ENCODE measurements around the gene USP9X. TPM values are rescaled to one million over a fixed set of nuclear protein-coding genes. Genes with fewer than 3 reads are reported as not detected.
"Not testable (repeated sequence)": the region's sequence is repeated elsewhere in the genome, so short reads cannot be mapped to it uniquely, and the experiment has no call there.

USP9X gene
- total RNA-seq, 5 donors from 2014 or later (not counting 1 experiment from before 2014, with no cell fraction given) = 51.7 to 84.2 (median 62.7) TPM

DNA sequence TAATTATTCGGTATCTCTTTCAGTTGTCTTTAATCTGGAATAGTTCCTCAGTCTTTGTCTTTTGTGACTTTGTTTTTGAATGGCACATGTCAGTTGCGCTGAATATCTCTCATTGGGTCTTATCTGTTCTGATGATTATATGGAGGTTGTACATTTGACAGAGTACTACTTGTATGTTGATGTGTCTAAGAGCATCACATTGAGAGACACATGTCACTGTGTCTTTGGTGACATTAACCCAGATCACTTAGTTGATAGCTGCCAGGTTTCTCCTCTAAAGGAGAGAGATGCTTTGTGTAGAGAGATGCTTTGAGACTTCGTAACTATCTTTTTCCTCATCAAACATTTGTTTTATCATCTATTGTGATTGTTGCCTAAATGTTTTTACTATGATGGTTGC is 92.1 kb downstream of the USP9X start:
- Mint-ChIP-seq H3K4me1 (peaks cover 36 to 40% (median 39%) of the 10 kb centered on the region in 3 donors), H3K27me3 (no peaks in the 10 kb centered on the region), H3K9me3 (no peaks in the 10 kb centered on the region), H3K36me3 (peaks cover 24% of the 10 kb centered on the region), H3K27ac (no peak overlapping the region), H3K4me3 (no peak overlapping the region)
- WGBS (ENCODE audit: insufficient coverage) = no CpG with 5 or more reads among the region's 3 CpGs
- no peaks in the 10 kb centered on the region for H3K27me3 ChIP-seq (replicated peaks in 1 of 2; ENCODE audit: control insufficient read depth in 2 of 2, extremely low read depth in 1 of 2, insufficient read depth in 2 of 2, low read length in 1 of 2)
- H3K36me3 ChIP-seq (ENCODE audit: control insufficient read depth in 2 of 2, extremely low read depth in 1 of 2, insufficient read depth in 1 of 2, low read length in 1 of 2) = peaks cover 6 to 8% of the 10 kb centered on the region in 2 donors
- no peaks in the 10 kb centered on the region for H3K9me3 ChIP-seq
- H3K27ac ChIP-seq (ENCODE audit: low read length) = no peak overlapping the region
- ATAC-seq (replicated peaks in 1 of 4) (no peak), DNase-seq (no peak)
- H3K4me1 ChIP-seq (ENCODE audit: control insufficient read depth in 1 of 2, extremely low read depth in 1 of 2, insufficient read depth in 2 of 2, low read length in 2 of 2) = peaks cover 4% of the 10 kb centered on the region in 2 experiments
- no peak overlapping the region for H3K4me3 ChIP-seq (ENCODE audit: control insufficient read depth in 1 of 2, extremely low read depth in 1 of 2, low read length in 1 of 2)
- CTCF ChIA-PET = interaction anchor here in 1 of 2 donors (0.6 to 0.7 kb wide), 3 partner anchors 77 to 405 kb away, joined by 4 to 6 read pairs (median 5); no protein-coding TSS in a partner anchor
- POLR2A ChIA-PET = interaction anchor here in 1 of 2 donors (0.7 kb wide), 1 partner anchor 1868 kb away, joined by 13 read pairs; no protein-coding TSS in a partner anchor

DNA sequence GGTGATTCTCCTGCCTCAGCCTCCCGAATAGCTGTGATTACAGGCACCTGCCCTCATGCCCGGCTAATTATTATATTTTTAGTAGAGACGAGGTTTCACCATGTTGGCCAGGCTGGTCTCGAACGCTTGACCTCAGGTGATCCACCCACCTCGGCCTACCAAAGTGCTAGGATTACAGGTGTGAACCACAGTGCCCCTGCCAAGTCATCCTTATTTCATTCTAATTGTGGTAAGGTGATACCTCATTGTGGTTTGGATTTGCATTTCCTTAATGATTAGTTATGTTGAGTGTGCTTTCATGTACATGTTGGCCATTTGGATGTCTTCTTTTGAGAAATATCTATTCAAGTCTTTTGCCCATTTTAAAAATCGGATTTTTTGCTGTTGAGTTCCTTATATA is 93.0 kb downstream of the USP9X start:
- Histone ChIP-seq H3K4me3 (ENCODE audit: control insufficient read depth in 1 of 2, extremely low read depth in 1 of 2, low read length in 1 of 2) (no peak overlapping the region), H3K4me1 (ENCODE audit: control insufficient read depth in 1 of 2, extremely low read depth in 1 of 2, insufficient read depth in 2 of 2, low read length in 2 of 2) (peaks cover 4% of the 10 kb centered on the region in 2 experiments), H3K27me3 (replicated peaks in 1 of 2; ENCODE audit: control insufficient read depth in 2 of 2, extremely low read depth in 1 of 2, insufficient read depth in 2 of 2, low read length in 1 of 2) (no peaks in the 10 kb centered on the region), H3K27ac (ENCODE audit: low read length) (no peak overlapping the region), H3K36me3 (ENCODE audit: control insufficient read depth in 2 of 2, extremely low read depth in 1 of 2, insufficient read depth in 1 of 2, low read length in 1 of 2) (peaks cover 3 to 6% of the 10 kb centered on the region in 2 donors), H3K9me3 (no peaks in the 10 kb centered on the region)
- POLR2A ChIA-PET = interaction anchor here in 1 of 2 donors (0.7 to 1.4 kb wide), 2 partner anchors 160 to 1869 kb away, joined by 3 to 13 read pairs; no protein-coding TSS in a partner anchor
- peaks cover 39 to 42% (median 40%) of the 10 kb centered on the region in 3 donors for H3K4me1 Mint-ChIP-seq
- DNase-seq (peak in 2 of 35 experiments; percentile 2 to 31), ATAC-seq (replicated peaks in 1 of 4) (no peak)
- WGBS (ENCODE audit: insufficient coverage) = no CpG with 5 or more reads among the region's 7 CpGs
- H3K27me3 Mint-ChIP-seq = no peaks in the 10 kb centered on the region
- H3K36me3 Mint-ChIP-seq = peaks cover 16% of the 10 kb centered on the region
- H3K27ac Mint-ChIP-seq = peak overlapping the region; percentile 67 to 68
- H3K9me3 Mint-ChIP-seq = no peaks in the 10 kb centered on the region
- H3K4me3 Mint-ChIP-seq = no peak overlapping the region
- CTCF ChIA-PET = interaction anchor here (0.7 kb wide), 2 partner anchors 19 to 329 kb away, joined by 3 to 6 read pairs; no protein-coding TSS in a partner anchor

DNA sequence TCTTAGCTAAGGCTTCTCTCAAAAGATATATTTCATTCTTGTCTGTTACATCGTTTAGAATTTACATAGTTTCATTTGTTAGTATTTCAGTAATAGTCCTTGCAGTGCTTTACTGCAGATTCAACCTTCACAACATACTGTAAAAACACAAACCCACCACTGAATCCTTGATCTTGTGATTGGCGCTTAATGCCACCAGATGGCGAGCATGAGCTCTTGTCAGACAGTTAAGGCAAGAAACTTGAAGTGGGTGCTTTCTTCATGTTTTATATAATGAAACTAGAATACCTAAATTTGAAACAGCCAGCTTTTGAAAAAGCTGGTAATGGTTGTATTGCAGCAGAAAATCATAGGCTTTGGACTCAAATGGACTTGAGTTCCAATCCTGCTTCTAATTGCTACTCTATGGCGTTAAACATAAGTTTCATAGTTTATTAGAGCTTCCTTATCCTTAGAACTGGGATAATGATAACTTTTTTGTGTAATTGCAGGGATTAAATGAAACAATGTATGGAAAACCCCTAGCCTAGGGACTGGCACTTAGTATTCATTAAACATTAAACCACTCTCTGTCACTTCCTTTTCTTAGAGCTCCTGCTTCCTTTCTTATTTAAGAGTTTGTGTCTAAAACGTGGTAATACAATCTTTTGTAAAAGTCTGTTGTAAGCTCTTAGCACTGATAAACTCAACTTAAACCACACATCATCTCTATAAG is 95.1 kb downstream of the USP9X start:
- H3K9me3 ChIP-seq = no peaks in the 10 kb centered on the region
- WGBS (ENCODE audit: insufficient coverage) = no CpG with 5 or more reads among the region's 5 CpGs
- peak overlapping the region; percentile 28 for H3K27ac ChIP-seq (ENCODE audit: low read length)
- H3K4me1 Mint-ChIP-seq = peaks cover 39 to 53% (median 46%) of the 10 kb centered on the region in 3 donors
- H3K27ac Mint-ChIP-seq = peak overlapping the region; percentile 61 to 80
- ChIA-PET POLR2A (interaction anchor here (0.6 to 1.3 kb wide), 8 partner anchors 9 to 529 kb away, joined by 3 to 5 read pairs (median 4); no protein-coding TSS in a partner anchor), CTCF (interaction anchor here (0.6 to 1.8 kb wide), 26 partner anchors 8 to 1622 kb away, joined by 3 to 12 read pairs (median 4); partner anchors contain the start of gene USP9X (in 1 of the 2))
- no peaks in the 10 kb centered on the region for H3K9me3 Mint-ChIP-seq
- H3K27me3 Mint-ChIP-seq = no peaks in the 10 kb centered on the region
- no peak overlapping the region for H3K4me3 ChIP-seq (ENCODE audit: control insufficient read depth in 1 of 2, extremely low read depth in 1 of 2, low read length in 1 of 2)
- peak; percentile 5 to 72 (median 37) for DNase-seq
- ATAC-seq (replicated peaks in 1 of 4) = peak; percentile 66 to 73 (median 68)
- no peak overlapping the region for H3K4me3 Mint-ChIP-seq
- H3K36me3 Mint-ChIP-seq = peaks cover 16% of the 10 kb centered on the region
- no peaks in the 10 kb centered on the region for H3K27me3 ChIP-seq (replicated peaks in 1 of 2; ENCODE audit: control insufficient read depth in 2 of 2, extremely low read depth in 1 of 2, insufficient read depth in 2 of 2, low read length in 1 of 2)
- peaks cover 0 to 10% of the 10 kb centered on the region in 2 donors for H3K36me3 ChIP-seq (ENCODE audit: control insufficient read depth in 2 of 2, extremely low read depth in 1 of 2, insufficient read depth in 1 of 2, low read length in 1 of 2)
- peaks cover 4% of the 10 kb centered on the region in 2 experiments for H3K4me1 ChIP-seq (ENCODE audit: control insufficient read depth in 1 of 2, extremely low read depth in 1 of 2, insufficient read depth in 2 of 2, low read length in 2 of 2)

DNA sequence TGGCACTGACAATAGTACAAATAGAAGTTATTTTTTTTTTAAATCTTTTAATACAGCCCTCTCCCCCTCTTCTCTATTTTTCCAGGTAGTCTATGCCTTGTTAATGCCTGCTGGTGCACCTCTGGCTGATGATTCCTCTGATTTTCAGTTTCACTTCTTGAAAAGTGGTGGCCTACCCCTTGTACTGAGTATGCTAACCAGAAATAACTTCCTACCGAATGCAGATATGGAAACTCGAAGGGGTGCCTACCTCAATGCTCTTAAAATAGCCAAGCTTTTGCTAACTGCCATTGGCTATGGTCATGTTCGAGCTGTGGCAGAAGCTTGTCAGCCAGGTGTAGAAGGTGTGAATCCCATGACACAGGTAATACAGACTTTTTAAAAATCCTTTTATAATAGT is 99.1 kb downstream of the USP9X start:
- POLR2A ChIA-PET = interaction anchor here in 1 of 2 donors (0.5 kb wide), 1 partner anchor 658 kb away, joined by 3 read pairs; no protein-coding TSS in a partner anchor
- Histone ChIP-seq H3K27ac (ENCODE audit: low read length) (no peak overlapping the region), H3K4me1 (ENCODE audit: control insufficient read depth in 1 of 2, extremely low read depth in 1 of 2, insufficient read depth in 2 of 2, low read length in 2 of 2) (peaks cover 0 to 4% of the 10 kb centered on the region in 2 experiments), H3K4me3 (ENCODE audit: control insufficient read depth in 1 of 2, extremely low read depth in 1 of 2, low read length in 1 of 2) (no peak overlapping the region), H3K27me3 (replicated peaks in 1 of 2; ENCODE audit: control insufficient read depth in 2 of 2, extremely low read depth in 1 of 2, insufficient read depth in 2 of 2, low read length in 1 of 2) (no peaks in the 10 kb centered on the region), H3K9me3 (no peaks in the 10 kb centered on the region), H3K36me3 (ENCODE audit: control insufficient read depth in 2 of 2, extremely low read depth in 1 of 2, insufficient read depth in 1 of 2, low read length in 1 of 2) (peaks cover 0 to 21% of the 10 kb centered on the region in 2 donors)
- no CpG with 5 or more reads among the region's 3 CpGs for WGBS (ENCODE audit: insufficient coverage)
- Mint-ChIP-seq H3K4me1 (peaks cover 18 to 35% (median 24%) of the 10 kb centered on the region in 3 donors), H3K36me3 (peaks cover 30% of the 10 kb centered on the region), H3K9me3 (no peaks in the 10 kb centered on the region), H3K4me3 (no peak overlapping the region), H3K27ac (no peak overlapping the region), H3K27me3 (no peaks in the 10 kb centered on the region)
- no peak for DNase-seq
- CTCF ChIA-PET = interaction anchor here (0.6 to 1.0 kb wide), 2 partner anchors 40 to 70 kb away, joined by 3 read pairs; no protein-coding TSS in a partner anchor
- no peak for ATAC-seq (replicated peaks in 1 of 4)

DNA sequence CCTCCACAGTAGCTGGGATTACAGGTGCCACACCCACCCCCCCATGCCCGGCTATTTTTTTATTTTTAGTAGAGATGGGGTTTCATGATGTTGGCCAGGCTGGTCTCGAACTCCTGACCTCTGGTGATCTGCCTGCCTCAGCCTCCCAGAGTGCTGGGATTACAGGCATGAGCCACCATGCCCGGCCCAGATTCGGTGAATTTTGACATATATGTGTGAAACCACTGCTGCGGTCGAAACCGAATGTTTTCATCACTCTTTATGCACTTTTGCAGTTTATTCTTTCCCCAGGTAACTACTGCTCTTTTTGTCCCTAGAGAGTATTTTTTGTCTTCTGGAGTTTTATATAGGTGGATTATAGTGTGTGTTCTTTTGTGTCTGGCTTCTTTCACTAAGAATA is 101.7 kb downstream of the USP9X start:
- H3K27me3 Mint-ChIP-seq = not testable (repeated sequence)

DNA sequence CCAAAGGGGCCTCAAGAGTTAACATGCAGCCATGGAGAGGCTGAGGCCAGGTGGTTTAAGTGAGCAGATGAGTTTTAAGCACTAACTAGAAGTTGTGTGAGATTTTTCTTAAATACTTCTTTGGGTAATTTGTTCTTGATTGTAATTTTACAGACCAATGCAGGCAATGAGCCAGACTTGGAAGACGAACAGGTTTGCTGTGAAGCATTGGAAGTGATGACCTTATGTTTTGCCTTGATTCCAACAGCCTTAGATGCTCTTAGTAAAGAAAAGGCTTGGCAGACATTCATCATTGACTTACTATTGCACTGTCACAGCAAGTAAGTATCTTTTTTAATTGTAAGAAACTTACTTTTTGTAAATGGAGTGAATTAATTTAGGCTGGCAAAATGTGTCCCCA is 103.9 kb downstream of the USP9X start:
- ATAC-seq (replicated peaks in 1 of 4) = no peak
- Mint-ChIP-seq H3K36me3 (peaks cover 48% of the 10 kb centered on the region), H3K27ac (no peak overlapping the region), H3K9me3 (no peaks in the 10 kb centered on the region), H3K27me3 (no peaks in the 10 kb centered on the region), H3K4me3 (no peak overlapping the region), H3K4me1 (peaks cover 2 to 9% (median 9%) of the 10 kb centered on the region in 3 donors)
- no peak overlapping the region for H3K4me3 ChIP-seq (ENCODE audit: control insufficient read depth in 1 of 2, extremely low read depth in 1 of 2, low read length in 1 of 2)
- no peak for DNase-seq
- no peak overlapping the region for H3K27ac ChIP-seq (ENCODE audit: low read length)
- no peaks in the 10 kb centered on the region for H3K27me3 ChIP-seq (replicated peaks in 1 of 2; ENCODE audit: control insufficient read depth in 2 of 2, extremely low read depth in 1 of 2, insufficient read depth in 2 of 2, low read length in 1 of 2)
- CTCF ChIA-PET = interaction anchor here in 1 of 2 donors (1.6 kb wide), 1 partner anchor 10 kb away, joined by 6 read pairs; no protein-coding TSS in a partner anchor
- POLR2A ChIA-PET = interaction anchor here in 1 of 2 donors (0.6 kb wide), 1 partner anchor 516 kb away, joined by 4 read pairs; no protein-coding TSS in a partner anchor
- no peaks in the 10 kb centered on the region for H3K4me1 ChIP-seq (ENCODE audit: control insufficient read depth in 1 of 2, extremely low read depth in 1 of 2, insufficient read depth in 2 of 2, low read length in 2 of 2)
- no CpG with 5 or more reads among the region's 1 CpG for WGBS (ENCODE audit: insufficient coverage)
- no peaks in the 10 kb centered on the region for H3K9me3 ChIP-seq
- peaks cover 0 to 34% of the 10 kb centered on the region in 2 donors for H3K36me3 ChIP-seq (ENCODE audit: control insufficient read depth in 2 of 2, extremely low read depth in 1 of 2, insufficient read depth in 1 of 2, low read length in 1 of 2)

More for the DNA sequence above, 101.7 kb downstream of the USP9X start:
- Mint-ChIP-seq H3K4me1 (peaks cover 6 to 19% (median 9%) of the 10 kb centered on the region in 3 donors), H3K36me3 (peaks cover 39% of the 10 kb centered on the region), H3K27ac (peak overlapping the region in 1 of 2 donors; percentile 52)
- H3K4me3 Mint-ChIP-seq; H3K4me1 ChIP-seq (ENCODE audit: control insufficient read depth in 1 of 2, extremely low read depth in 1 of 2, insufficient read depth in 2 of 2, low read length in 2 of 2); H3K27ac ChIP-seq (ENCODE audit: low read length); H3K9me3 Mint-ChIP-seq; H3K9me3 ChIP-seq; ATAC-seq (replicated peaks in 1 of 4); H3K27me3 ChIP-seq (replicated peaks in 1 of 2; ENCODE audit: control insufficient read depth in 2 of 2, extremely low read depth in 1 of 2, insufficient read depth in 2 of 2, low read length in 1 of 2); H3K4me3 ChIP-seq (ENCODE audit: control insufficient read depth in 1 of 2, extremely low read depth in 1 of 2, low read length in 1 of 2); CTCF ChIA-PET: not testable (repeated sequence)
- H3K36me3 ChIP-seq (ENCODE audit: control insufficient read depth in 2 of 2, extremely low read depth in 1 of 2, insufficient read depth in 1 of 2, low read length in 1 of 2) = peaks cover 0 to 35% of the 10 kb centered on the region in 2 donors
- POLR2A ChIA-PET = interaction anchor here in 1 of 2 donors (1.0 kb wide), 1 partner anchor 506 kb away, joined by 3 read pairs; no protein-coding TSS in a partner anchor
- no CpG with 5 or more reads among the region's 7 CpGs for WGBS (ENCODE audit: insufficient coverage)
- DNase-seq = peak in 2 of 35 experiments; percentile 1 to 2

Measured in T-cell (primary cell).